ENCODE results near the gene ASAP2.

DNA sequence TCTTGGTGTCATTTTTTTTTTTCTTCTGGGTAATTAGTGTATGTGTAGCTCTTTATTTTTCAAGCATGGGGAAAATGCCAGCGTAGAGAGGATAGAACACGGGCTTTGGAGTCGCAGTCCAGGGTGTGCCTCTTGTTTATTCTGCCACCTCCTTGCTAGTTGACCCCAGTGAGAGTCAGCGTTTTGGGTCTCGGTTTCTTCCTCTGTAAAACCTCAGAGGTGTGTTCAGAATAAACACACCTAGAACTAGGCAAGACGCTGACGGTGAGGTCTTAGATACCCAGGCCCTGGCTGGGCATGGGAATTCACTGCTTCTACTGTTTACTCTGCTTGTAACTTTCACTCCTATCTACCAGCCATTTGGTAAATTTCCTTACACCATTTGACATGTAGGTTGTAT is 41.8 kb downstream of the ASAP2 start:
- TF ChIP-seq, protein P1, sequence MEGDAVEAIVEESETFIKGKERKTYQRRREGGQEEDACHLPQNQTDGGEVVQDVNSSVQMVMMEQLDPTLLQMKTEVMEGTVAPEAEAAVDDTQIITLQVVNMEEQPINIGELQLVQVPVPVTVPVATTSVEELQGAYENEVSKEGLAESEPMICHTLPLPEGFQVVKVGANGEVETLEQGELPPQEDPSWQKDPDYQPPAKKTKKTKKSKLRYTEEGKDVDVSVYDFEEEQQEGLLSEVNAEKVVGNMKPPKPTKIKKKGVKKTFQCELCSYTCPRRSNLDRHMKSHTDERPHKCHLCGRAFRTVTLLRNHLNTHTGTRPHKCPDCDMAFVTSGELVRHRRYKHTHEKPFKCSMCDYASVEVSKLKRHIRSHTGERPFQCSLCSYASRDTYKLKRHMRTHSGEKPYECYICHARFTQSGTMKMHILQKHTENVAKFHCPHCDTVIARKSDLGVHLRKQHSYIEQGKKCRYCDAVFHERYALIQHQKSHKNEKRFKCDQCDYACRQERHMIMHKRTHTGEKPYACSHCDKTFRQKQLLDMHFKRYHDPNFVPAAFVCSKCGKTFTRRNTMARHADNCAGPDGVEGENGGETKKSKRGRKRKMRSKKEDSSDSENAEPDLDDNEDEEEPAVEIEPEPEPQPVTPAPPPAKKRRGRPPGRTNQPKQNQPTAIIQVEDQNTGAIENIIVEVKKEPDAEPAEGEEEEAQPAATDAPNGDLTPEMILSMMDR (IDR thresholded peaks at IDR 0.05), result no peak
- no peak for TF ChIP-seq POLR2A (IDR thresholded peaks at IDR 0.05)

Data from transverse colon (tissue), 3 donors.